GM21447 (cell line): Measurements from ENCODE around the gene HGFAC.

Source experiments
- ATAC-seq: cut with Tn5 transposase; IDR thresholded peaks from one replicate; pipeline ENCODE4 v1.9.1; 2021; ENCODE audit not compliant: unreplicated experiment

The HGFAC gene

DNA sequence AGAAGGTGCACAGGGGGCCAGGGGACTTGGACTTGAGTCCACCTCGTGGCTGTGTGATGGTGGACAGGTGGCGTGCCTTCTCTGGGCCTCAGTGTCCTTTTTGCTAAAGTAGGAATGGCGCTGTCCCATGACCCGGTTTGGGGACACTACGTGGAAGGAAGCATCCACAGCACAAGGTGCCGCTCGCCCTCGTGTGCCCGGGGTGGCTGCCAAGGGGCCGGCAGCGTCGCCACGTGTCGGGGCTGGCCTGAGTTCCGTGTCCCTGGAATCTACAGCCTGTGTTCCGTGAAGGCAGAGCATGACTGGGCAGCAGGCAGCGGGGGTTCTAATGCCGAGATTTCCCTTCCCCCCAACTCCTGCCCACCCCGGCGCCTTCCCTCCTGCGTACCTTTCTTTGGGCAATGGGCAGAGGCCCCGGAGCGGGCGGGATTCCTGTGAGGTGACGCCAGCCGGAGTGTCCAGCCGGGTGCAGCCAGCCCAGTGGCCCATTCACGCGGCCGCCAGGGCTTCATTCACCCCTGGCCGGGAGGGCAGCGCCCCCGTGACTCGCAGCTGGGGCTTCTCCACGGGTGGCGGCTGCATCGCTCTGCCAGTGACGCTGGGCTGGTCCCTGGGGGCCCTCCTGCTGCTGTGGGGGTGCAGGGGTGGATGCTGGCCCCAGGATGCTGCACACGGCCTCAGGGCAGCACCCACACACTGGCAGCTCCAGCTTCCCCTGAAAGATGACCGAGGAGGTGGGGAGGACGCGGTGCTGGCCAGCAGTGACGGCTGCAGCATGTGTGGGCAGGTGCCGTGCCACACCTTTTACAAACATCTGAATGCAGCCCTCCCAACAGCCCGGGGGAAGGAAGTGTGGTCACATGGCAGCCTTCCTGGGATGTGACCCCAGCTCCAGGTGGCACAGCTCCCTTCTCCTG is 42.5 kb downstream of the HGFAC start:
- no peak for ATAC-seq

GRCh38 chr4:3485011-3485791 is 43.4 kb downstream of the HGFAC start:
- ATAC-seq: no peak

- ATAC-seq: no peak
Measured at GRCh38 chr4:3485886-3486540, 44.2 kb downstream of the HGFAC start.

- ATAC-seq: no peak
Measured at GRCh38 chr4:3486541-3487540, 45.1 kb downstream of the HGFAC start.

DNA sequence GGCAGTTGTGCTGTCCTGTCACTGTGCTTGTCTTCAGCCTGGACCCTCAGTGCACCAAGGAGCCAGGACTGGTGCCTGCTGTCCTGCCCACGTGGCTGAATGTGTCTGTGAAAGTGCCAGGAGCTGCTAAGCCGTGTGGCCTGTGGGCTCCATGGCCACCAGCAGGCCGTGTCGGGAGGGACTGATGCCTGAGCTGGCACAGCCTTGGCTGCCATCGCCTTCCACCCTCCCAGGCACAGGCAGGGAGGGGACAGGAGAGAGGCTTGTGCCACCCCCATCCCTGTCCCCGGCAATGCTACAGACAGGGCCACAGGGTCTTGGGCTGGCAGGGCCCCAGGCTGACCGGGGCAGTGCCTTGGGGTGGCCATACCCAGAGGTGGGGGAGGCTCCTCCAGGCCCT is 46.1 kb downstream of the HGFAC start:
- no peak for ATAC-seq

GRCh38 chr4:3488820-3489219 is 47.1 kb downstream of the HGFAC start:
- no peak for ATAC-seq

DNA sequence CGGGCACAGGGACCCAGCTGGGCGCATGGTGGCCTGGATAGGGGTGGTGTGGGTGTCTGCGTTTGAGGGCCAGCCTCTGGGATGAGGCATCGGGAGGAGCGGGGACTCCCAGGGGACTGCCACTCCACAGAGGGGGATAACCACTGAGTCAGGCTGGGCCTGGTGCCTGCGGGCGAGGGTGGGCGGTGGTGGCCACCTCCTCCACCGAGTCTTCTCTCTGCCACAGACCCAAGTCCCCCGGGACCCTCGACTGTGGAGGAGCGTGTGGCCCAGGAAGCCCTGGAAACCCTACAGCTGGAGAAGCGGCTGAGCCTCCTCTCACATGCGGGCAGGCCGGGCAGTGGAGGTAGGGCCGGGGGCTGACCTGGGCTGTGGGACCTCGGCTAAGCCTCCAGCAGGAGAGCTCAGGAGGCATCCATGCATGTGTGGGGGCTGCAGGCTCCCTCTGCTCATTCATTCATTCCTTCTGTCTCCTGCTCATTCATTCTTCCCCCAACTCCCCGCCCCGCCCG is 47.7 kb downstream of the HGFAC start:
- ATAC-seq: no peak

DNA sequence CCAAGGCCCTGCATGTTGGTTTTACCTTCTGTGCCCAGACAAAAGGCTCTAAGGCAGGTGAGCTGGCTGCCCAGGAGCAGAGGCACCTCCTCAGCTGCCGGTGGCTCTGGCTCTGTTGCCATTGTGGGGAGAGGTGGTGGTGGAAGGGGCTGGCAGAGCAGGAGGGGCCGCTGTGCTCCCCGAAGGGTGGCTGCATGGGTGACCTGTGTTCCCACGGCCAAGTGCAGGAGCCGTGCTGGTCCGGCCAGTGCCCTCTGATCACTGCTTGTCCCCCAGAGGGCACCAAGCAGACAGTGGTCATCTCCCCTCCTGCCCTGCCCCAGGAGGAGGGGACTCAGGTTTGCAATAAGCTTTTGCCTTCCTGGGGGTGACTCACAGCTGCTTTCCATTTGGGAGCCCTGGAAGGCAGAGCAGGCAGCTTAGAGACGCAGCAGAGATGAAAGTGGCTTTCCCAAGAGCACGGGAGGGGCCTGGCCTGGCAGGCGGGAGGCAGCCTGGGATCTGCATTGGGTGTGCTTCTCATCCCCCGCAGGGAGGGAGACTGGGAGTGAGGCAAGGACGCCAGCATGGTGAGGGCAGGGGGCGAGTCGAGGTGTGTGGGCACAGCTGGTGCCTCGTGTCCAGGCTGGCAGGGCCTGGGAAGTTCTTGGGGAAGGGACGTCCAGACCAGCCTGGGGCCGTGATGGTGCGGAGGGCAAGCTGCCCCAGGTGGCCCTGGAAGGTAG is 50.1 kb downstream of the HGFAC start:
- ATAC-seq: no peak

DNA sequence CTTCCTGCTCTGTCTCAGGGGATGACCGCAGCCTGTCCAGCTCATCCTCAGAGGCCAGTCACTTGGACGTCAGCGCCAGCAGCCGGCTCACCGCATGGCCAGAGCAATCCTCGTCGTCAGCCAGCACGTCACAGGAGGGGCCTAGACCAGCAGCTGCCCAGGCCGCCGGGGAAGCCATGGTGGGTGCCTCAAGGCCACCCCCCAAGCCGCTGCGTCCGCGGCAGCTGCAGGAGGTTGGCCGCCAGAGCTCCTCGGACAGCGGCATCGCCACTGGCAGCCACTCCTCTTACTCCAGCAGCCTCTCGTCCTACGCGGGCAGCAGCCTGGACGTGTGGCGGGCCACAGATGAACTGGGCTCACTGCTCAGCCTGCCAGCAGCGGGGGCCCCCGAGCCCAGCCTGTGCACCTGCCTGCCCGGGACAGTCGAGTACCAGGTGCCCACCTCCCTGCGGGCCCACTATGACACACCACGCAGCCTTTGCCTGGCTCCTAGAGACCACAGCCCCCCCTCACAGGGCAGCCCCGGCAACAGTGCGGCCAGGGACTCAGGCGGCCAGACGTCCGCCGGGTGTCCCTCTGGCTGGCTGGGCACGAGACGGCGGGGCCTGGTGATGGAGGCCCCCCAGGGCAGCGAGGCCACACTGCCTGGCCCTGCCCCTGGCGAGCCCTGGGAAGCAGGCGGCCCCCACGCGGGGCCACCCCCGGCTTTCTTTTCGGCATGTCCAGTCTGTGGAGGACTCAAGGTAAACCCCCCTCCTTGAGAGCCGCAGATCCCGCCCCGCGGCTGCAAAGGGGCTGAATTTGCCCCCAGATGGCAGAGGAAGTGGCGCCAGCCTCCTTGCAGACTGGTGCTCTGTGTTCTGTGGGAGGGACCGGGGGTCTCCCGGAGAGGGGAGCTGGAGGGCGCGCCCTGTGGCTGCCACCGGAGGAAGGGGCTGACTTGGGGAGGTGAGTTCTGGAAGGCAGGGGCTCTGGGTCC is 51.3 kb downstream of the HGFAC start:
- no peak for ATAC-seq

GRCh38 chr4:3493720-3494461 is 52.1 kb downstream of the HGFAC start:
- no peak for ATAC-seq

DNA sequence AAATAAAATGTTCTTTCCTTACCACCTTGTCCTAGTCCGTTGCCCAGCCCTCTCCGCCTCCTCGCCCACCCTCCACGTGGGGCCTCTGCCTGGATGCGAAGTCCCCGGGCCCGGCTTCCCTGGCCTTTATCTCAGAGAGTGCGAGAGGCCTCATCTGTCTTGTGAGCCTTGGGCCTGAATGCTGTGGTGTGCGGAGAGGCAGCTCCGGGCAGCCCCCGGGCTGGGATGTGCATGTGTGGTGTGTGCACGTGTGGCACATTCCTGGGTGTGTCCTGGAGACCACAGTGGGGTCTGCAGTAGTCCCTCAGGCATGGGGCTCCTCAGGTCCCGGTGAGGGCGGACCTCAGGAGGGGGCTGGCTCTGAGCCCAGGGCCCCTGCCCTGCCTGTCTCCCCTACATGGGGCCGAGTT is 52.7 kb downstream of the HGFAC start:
- ATAC-seq: no peak

GRCh38 chr4:3495204-3495975 is 53.6 kb downstream of the HGFAC start:
- ATAC-seq: no peak

GRCh38 chr4:3496021-3496420 is 54.3 kb downstream of the HGFAC start:
- ATAC-seq: no peak

- ATAC-seq: no peak
Measured at GRCh38 chr4:3497095-3497494, 55.3 kb downstream of the HGFAC start.

DNA sequence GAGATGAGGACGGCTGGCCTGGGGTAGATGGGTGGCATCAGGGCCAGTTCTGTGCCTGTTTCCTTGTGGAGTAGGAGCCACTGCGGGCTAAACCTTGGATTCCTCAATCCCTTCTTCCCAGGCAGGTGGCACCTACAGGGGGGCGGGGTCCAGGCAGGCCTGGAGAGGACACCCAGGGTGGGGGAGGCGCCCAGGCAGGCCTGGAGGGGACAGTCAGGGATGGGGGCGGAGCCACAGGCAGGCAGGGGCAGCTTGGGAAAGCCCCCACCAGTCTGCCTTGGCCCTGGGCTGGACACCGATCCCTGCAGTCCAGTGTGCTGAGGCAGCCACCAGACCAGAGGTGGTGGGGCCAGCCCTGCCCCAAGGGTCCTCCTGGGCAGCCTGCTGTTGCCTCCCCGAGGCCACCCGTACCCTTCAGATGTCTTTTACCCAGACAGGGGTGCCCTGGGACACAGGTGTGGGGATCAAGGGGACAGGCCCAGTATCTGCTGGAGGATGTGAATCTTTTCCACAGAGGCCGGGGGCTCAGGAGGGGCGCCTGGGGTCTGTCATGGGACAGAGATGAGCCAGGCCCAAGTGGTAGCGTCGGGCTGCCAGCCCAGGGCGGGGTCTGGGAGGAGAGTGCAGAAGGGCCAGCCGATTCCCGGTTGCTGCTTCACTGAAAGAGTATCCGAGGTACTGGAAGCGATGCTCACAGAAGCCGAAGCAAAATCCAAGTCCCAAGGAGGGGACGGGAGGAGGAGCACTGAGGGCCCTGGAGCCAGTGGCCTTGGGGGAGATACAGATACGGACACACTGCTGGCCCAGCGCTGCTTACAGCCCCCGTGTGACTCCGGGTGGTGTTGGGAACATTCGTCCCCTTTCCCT is 56.0 kb downstream of the HGFAC start:
- ATAC-seq: no peak

- ATAC-seq: no peak
Measured at GRCh38 chr4:3498407-3498806, 56.6 kb downstream of the HGFAC start.
